ENCODE data around the gene CHAT.
A peak's percentile ranks its signal among the peaks of the same experiment; 100 is the strongest.

The CHAT gene

GRCh38 chr10:49652421-49653272 is 38.8 kb downstream of the CHAT start:
- H3K4ac ChIP-seq (ENCODE audit: low read length) = no peak overlapping the region
- H3K4me1 ChIP-seq (ENCODE audit: control insufficient read depth in 2 of 2, insufficient read depth in 1 of 2, low read depth in 1 of 2, low read length in 2 of 2) = peaks cover 0 to 2% of the 10 kb centered on the region in 2 donors
- no peak overlapping the region for H3K9ac ChIP-seq (ENCODE audit: low read depth, low read length, poor library complexity)
- H3K4me3 ChIP-seq (ENCODE audit: low read length in 2 of 2) = no peak overlapping the region
- no peak overlapping the region for H4K8ac ChIP-seq (ENCODE audit: low read depth, low read length)
- no peak overlapping the region for H2BK12ac ChIP-seq (ENCODE audit: low read length)
- H3K9me3 ChIP-seq (replicated peaks in 1 of 2; ENCODE audit: control insufficient read depth in 2 of 2, insufficient read depth in 1 of 2, low read depth in 1 of 2, low read length in 2 of 2) = no peaks in the 10 kb centered on the region
- no peak overlapping the region for H3K14ac ChIP-seq (ENCODE audit: low read length)
- H2BK120ac ChIP-seq (ENCODE audit: low read depth, low read length) = no peak overlapping the region
- H2AFZ ChIP-seq (ENCODE audit: low read length) = no peak overlapping the region
- no peaks in the 10 kb centered on the region for H3K36me3 ChIP-seq (replicated peaks in 1 of 2; ENCODE audit: control insufficient read depth in 2 of 2, insufficient read depth in 2 of 2, low read length in 2 of 2)
- H3K27me3 ChIP-seq (ENCODE audit: control insufficient read depth in 3 of 3, insufficient read depth in 3 of 3, low read depth in 1 of 3, low read length in 3 of 3) = peaks cover 0 to 28% (median 0%) of the 10 kb centered on the region in 3 experiments
- H2AK5ac ChIP-seq (ENCODE audit: low read depth, low read length) = no peak overlapping the region
- no CpG with 5 or more reads among the region's 15 CpGs for WGBS, 2 donors (ENCODE audit: extremely low coverage in 2 of 2, insufficient read length in 2 of 2, insufficient replicate concordance in 1 of 2)
- H3K27ac ChIP-seq (replicated peaks; ENCODE audit: low read length) = no peak overlapping the region
- no peaks in the 10 kb centered on the region for H3K79me1 ChIP-seq (ENCODE audit: low read depth, low read length)
- no peak overlapping the region for H2BK5ac ChIP-seq (ENCODE audit: low read length)
- no peak overlapping the region for H3K18ac ChIP-seq (ENCODE audit: low read length)
- H3K4me2 ChIP-seq (ENCODE audit: insufficient read depth, low read length, poor library complexity, severe bottlenecking) = no peak overlapping the region
- no peak overlapping the region for H4K91ac ChIP-seq (ENCODE audit: low read depth, low read length, poor library complexity)
- no peak for DNase-seq (ENCODE audit: low spot score)
- no peak overlapping the region for H2BK15ac ChIP-seq (ENCODE audit: low read length)
- H3K23ac ChIP-seq (ENCODE audit: low read depth, low read length, poor library complexity) = no peak overlapping the region

DNA sequence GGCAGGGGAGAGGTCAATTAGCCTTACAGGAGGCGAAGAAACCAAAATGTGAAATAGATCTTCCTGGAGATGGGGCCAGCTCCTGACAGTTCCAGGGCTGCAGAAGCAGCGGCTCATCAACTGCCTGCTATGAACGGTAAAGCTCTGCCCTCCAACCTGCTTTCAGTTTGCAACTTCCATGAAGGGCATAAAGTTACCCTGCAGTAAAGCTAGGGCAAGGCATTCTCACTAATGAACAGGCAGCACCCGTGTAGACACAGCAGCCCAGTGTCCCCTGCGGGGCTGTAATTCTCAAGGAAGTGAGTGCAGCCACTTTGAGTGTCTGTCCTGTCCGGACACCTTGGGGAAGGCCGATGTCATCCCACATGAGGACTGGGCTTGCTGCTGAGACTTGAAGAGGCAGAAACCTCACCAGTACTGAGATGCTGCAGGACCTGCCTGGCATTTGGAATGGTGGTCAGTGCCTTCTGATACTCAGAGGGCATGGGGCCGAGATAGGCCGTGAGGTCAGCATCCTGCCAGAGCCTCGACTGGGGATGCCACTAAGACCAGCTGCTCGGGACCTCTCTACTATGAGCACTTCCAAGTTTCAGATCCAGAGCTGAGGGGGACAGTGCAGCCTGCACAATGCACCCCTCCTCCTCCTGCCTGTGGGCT is 39.6 kb downstream of the CHAT start:
- H2BK5ac ChIP-seq (ENCODE audit: low read length) = no peak overlapping the region
- H3K36me3 ChIP-seq (replicated peaks in 1 of 2; ENCODE audit: control insufficient read depth in 2 of 2, insufficient read depth in 2 of 2, low read length in 2 of 2) = no peaks in the 10 kb centered on the region
- H3K9ac ChIP-seq (ENCODE audit: low read depth, low read length, poor library complexity) = no peak overlapping the region
- no peak overlapping the region for H2BK120ac ChIP-seq (ENCODE audit: low read depth, low read length)
- H3K23ac ChIP-seq (ENCODE audit: low read depth, low read length, poor library complexity) = no peak overlapping the region
- no peak overlapping the region for H2AFZ ChIP-seq (ENCODE audit: low read length)
- no peak overlapping the region for H4K91ac ChIP-seq (ENCODE audit: low read depth, low read length, poor library complexity)
- H4K8ac ChIP-seq (ENCODE audit: low read depth, low read length) = no peak overlapping the region
- no peak overlapping the region for H3K4me3 ChIP-seq (ENCODE audit: low read length in 2 of 2)
- peaks cover 0 to 2% of the 10 kb centered on the region in 2 donors for H3K4me1 ChIP-seq (ENCODE audit: control insufficient read depth in 2 of 2, insufficient read depth in 1 of 2, low read depth in 1 of 2, low read length in 2 of 2)
- DNase-seq (ENCODE audit: low spot score) = no peak
- H3K27ac ChIP-seq (replicated peaks; ENCODE audit: low read length) = no peak overlapping the region
- no peak overlapping the region for H3K4me2 ChIP-seq (ENCODE audit: insufficient read depth, low read length, poor library complexity, severe bottlenecking)
- no peaks in the 10 kb centered on the region for H3K9me3 ChIP-seq (replicated peaks in 1 of 2; ENCODE audit: control insufficient read depth in 2 of 2, insufficient read depth in 1 of 2, low read depth in 1 of 2, low read length in 2 of 2)
- no peak overlapping the region for H2AK5ac ChIP-seq (ENCODE audit: low read depth, low read length)
- H3K14ac ChIP-seq (ENCODE audit: low read length) = no peak overlapping the region
- H2BK15ac ChIP-seq (ENCODE audit: low read length) = no peak overlapping the region
- WGBS, 2 donors (ENCODE audit: extremely low coverage in 2 of 2, insufficient read length in 2 of 2, insufficient replicate concordance in 1 of 2) = no CpG with 5 or more reads among the region's 11 CpGs
- H3K18ac ChIP-seq (ENCODE audit: low read length) = no peak overlapping the region
- H3K27me3 ChIP-seq (ENCODE audit: control insufficient read depth in 3 of 3, insufficient read depth in 3 of 3, low read depth in 1 of 3, low read length in 3 of 3) = peaks cover 0 to 23% (median 0%) of the 10 kb centered on the region in 3 experiments
- no peaks in the 10 kb centered on the region for H3K79me1 ChIP-seq (ENCODE audit: low read depth, low read length)
- H2BK12ac ChIP-seq (ENCODE audit: low read length) = no peak overlapping the region
- no peak overlapping the region for H3K4ac ChIP-seq (ENCODE audit: low read length)

- Histone ChIP-seq H3K9ac (ENCODE audit: low read depth, low read length, poor library complexity) (no peak overlapping the region), H3K9me3 (replicated peaks in 1 of 2; ENCODE audit: control insufficient read depth in 2 of 2, insufficient read depth in 1 of 2, low read depth in 1 of 2, low read length in 2 of 2) (no peaks in the 10 kb centered on the region), H3K79me1 (ENCODE audit: low read depth, low read length) (no peaks in the 10 kb centered on the region), H3K27ac (replicated peaks; ENCODE audit: low read length) (no peak overlapping the region), H3K27me3 (ENCODE audit: control insufficient read depth in 3 of 3, insufficient read depth in 3 of 3, low read depth in 1 of 3, low read length in 3 of 3) (peaks cover 0 to 19% (median 0%) of the 10 kb centered on the region in 3 experiments), H3K4ac (ENCODE audit: low read length) (no peak overlapping the region), H3K36me3 (replicated peaks in 1 of 2; ENCODE audit: control insufficient read depth in 2 of 2, insufficient read depth in 2 of 2, low read length in 2 of 2) (no peaks in the 10 kb centered on the region), H2AK5ac (ENCODE audit: low read depth, low read length) (no peak overlapping the region), H3K18ac (ENCODE audit: low read length) (peak overlapping the region; percentile 16), H2BK120ac (ENCODE audit: low read depth, low read length) (no peak overlapping the region), H4K8ac (ENCODE audit: low read depth, low read length) (no peak overlapping the region), H2BK15ac (ENCODE audit: low read length) (no peak overlapping the region), H2BK12ac (ENCODE audit: low read length) (no peak overlapping the region), H2AFZ (ENCODE audit: low read length) (no peak overlapping the region), H3K4me2 (ENCODE audit: insufficient read depth, low read length, poor library complexity, severe bottlenecking) (no peak overlapping the region), H3K23ac (ENCODE audit: low read depth, low read length, poor library complexity) (no peak overlapping the region), H2BK5ac (ENCODE audit: low read length) (no peak overlapping the region), H4K91ac (ENCODE audit: low read depth, low read length, poor library complexity) (no peak overlapping the region), H3K4me1 (ENCODE audit: control insufficient read depth in 2 of 2, insufficient read depth in 1 of 2, low read depth in 1 of 2, low read length in 2 of 2) (peaks cover 0 to 2% of the 10 kb centered on the region in 2 donors), H3K4me3 (ENCODE audit: low read length in 2 of 2) (no peak overlapping the region), H3K14ac (ENCODE audit: low read length) (peak overlapping the region; percentile 32)
- DNase-seq (ENCODE audit: low spot score) = no peak
- WGBS, 2 donors (ENCODE audit: extremely low coverage in 2 of 2, insufficient read length in 2 of 2, insufficient replicate concordance in 1 of 2) = no CpG with 5 or more reads among the region's 5 CpGs
These were observed 40.3 kb downstream of the CHAT start for GRCh38 chr10:49654036-49654693.

DNA sequence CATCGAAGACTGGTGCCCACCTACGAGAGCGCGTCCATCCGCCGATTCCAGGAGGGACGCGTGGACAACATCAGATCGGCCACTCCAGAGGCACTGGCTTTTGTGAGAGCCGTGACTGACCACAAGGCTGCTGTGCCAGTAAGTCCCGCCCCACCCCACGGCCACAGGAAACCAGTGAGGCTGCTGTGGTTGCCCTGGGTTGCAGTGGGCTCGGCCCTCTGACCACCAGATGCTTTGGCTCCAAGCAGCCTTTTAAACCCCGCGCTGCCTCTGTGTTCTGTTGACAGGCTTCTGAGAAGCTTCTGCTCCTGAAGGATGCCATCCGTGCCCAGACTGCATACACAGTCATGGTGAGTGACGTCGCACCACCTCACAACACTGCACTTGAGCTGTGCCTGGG is 41.3 kb downstream of the CHAT start:
- Histone ChIP-seq H2AK5ac (ENCODE audit: low read depth, low read length) (no peak overlapping the region), H4K91ac (ENCODE audit: low read depth, low read length, poor library complexity) (peak overlapping the region; percentile 35), H3K27ac (replicated peaks; ENCODE audit: low read length) (no peak overlapping the region), H2BK15ac (ENCODE audit: low read length) (no peak overlapping the region), H3K14ac (ENCODE audit: low read length) (no peak overlapping the region), H3K23ac (ENCODE audit: low read depth, low read length, poor library complexity) (peak overlapping the region; percentile 45), H2BK5ac (ENCODE audit: low read length) (no peak overlapping the region), H2BK120ac (ENCODE audit: low read depth, low read length) (no peak overlapping the region), H3K4me2 (ENCODE audit: insufficient read depth, low read length, poor library complexity, severe bottlenecking) (no peak overlapping the region), H3K9ac (ENCODE audit: low read depth, low read length, poor library complexity) (no peak overlapping the region), H3K4ac (ENCODE audit: low read length) (no peak overlapping the region), H2BK12ac (ENCODE audit: low read length) (no peak overlapping the region), H3K27me3 (ENCODE audit: control insufficient read depth in 3 of 3, insufficient read depth in 3 of 3, low read depth in 1 of 3, low read length in 3 of 3) (peaks cover 0 to 14% (median 0%) of the 10 kb centered on the region in 3 experiments), H3K36me3 (replicated peaks in 1 of 2; ENCODE audit: control insufficient read depth in 2 of 2, insufficient read depth in 2 of 2, low read length in 2 of 2) (no peaks in the 10 kb centered on the region), H4K8ac (ENCODE audit: low read depth, low read length) (no peak overlapping the region), H3K18ac (ENCODE audit: low read length) (no peak overlapping the region), H3K4me3 (ENCODE audit: low read length in 2 of 2) (no peak overlapping the region), H3K9me3 (replicated peaks in 1 of 2; ENCODE audit: control insufficient read depth in 2 of 2, insufficient read depth in 1 of 2, low read depth in 1 of 2, low read length in 2 of 2) (no peaks in the 10 kb centered on the region), H3K4me1 (ENCODE audit: control insufficient read depth in 2 of 2, insufficient read depth in 1 of 2, low read depth in 1 of 2, low read length in 2 of 2) (peaks cover 0 to 2% of the 10 kb centered on the region in 2 donors), H3K79me1 (ENCODE audit: low read depth, low read length) (no peaks in the 10 kb centered on the region), H2AFZ (ENCODE audit: low read length) (no peak overlapping the region)
- DNase-seq (ENCODE audit: low spot score) = no peak
- no CpG with 5 or more reads among the region's 18 CpGs for WGBS, 2 donors (ENCODE audit: extremely low coverage in 2 of 2, insufficient read length in 2 of 2, insufficient replicate concordance in 1 of 2)
